ENCODE measurements around the gene SND1.

SND1 gene

GRCh38 chr7:127995881-127996215, 343.9 kb downstream of the SND1 start:
- Histone ChIP-seq H3K4me3 (replicated peaks; ENCODE audit: low read depth, low read length) (no peak overlapping the region), H3K27me3 (replicated peaks; ENCODE audit: control insufficient read depth, insufficient read depth, low read length) (no peaks in the 10 kb centered on the region), H3K36me3 (ENCODE audit: control insufficient read depth, insufficient read depth, low read length) (peaks cover 24% of the 10 kb centered on the region)
- TF ChIP-seq CTCF (IDR thresholded peaks at IDR 0.05; ENCODE audit: insufficient read depth, low read length, poor library complexity, severe bottlenecking), result no peak
- DNase-seq (ENCODE audit: extremely low read depth, insufficient read length), result no peak

GRCh38 chr7:127996253-127997071, 344.5 kb downstream of the SND1 start:
- H3K36me3 ChIP-seq (ENCODE audit: control insufficient read depth, insufficient read depth, low read length), result peaks cover 18% of the 10 kb centered on the region
- no peak for TF ChIP-seq CTCF (IDR thresholded peaks at IDR 0.05; ENCODE audit: insufficient read depth, low read length, poor library complexity, severe bottlenecking)

GRCh38 chr7:127997226-127997922, 345.4 kb downstream of the SND1 start:
- no peak for DNase-seq (ENCODE audit: extremely low read depth, insufficient read length)
- H3K36me3 ChIP-seq (ENCODE audit: control insufficient read depth, insufficient read depth, low read length), result peaks cover 15% of the 10 kb centered on the region
- H3K27me3 ChIP-seq (replicated peaks; ENCODE audit: control insufficient read depth, insufficient read depth, low read length), result no peaks in the 10 kb centered on the region
- H3K4me3 ChIP-seq (replicated peaks; ENCODE audit: low read depth, low read length), result no peak overlapping the region
- TF ChIP-seq CTCF (IDR thresholded peaks at IDR 0.05; ENCODE audit: insufficient read depth, low read length, poor library complexity, severe bottlenecking), result no peak

More at GRCh38 chr7:127996253-127997071, 344.5 kb downstream of the SND1 start:
- no peak for DNase-seq (ENCODE audit: extremely low read depth, insufficient read length)
- H3K4me3 ChIP-seq (replicated peaks; ENCODE audit: low read depth, low read length), result no peak overlapping the region
- H3K27me3 ChIP-seq (replicated peaks; ENCODE audit: control insufficient read depth, insufficient read depth, low read length), result no peaks in the 10 kb centered on the region

- Histone ChIP-seq H3K36me3 (ENCODE audit: control insufficient read depth, insufficient read depth, low read length) (peaks cover 12% of the 10 kb centered on the region), H3K4me3 (replicated peaks; ENCODE audit: low read depth, low read length) (no peak overlapping the region), H3K27me3 (replicated peaks; ENCODE audit: control insufficient read depth, insufficient read depth, low read length) (no peaks in the 10 kb centered on the region)
- no peak for DNase-seq (ENCODE audit: extremely low read depth, insufficient read length)
- no peak for TF ChIP-seq CTCF (IDR thresholded peaks at IDR 0.05; ENCODE audit: insufficient read depth, low read length, poor library complexity, severe bottlenecking)
Observed at GRCh38 chr7:127998671-127999070, 346.7 kb downstream of the SND1 start.

GRCh38 chr7:128000048-128000447, 348.1 kb downstream of the SND1 start:
- TF ChIP-seq CTCF (IDR thresholded peaks at IDR 0.05; ENCODE audit: insufficient read depth, low read length, poor library complexity, severe bottlenecking), result no peak
- DNase-seq (ENCODE audit: extremely low read depth, insufficient read length), result no peak
- Histone ChIP-seq H3K4me3 (replicated peaks; ENCODE audit: low read depth, low read length) (no peak overlapping the region), H3K27me3 (replicated peaks; ENCODE audit: control insufficient read depth, insufficient read depth, low read length) (no peaks in the 10 kb centered on the region), H3K36me3 (ENCODE audit: control insufficient read depth, insufficient read depth, low read length) (peaks cover 7% of the 10 kb centered on the region)
